H9 (cell line): ENCODE measurements around the gene RAB40AL. TPM values are rescaled to one million over a fixed set of nuclear protein-coding genes. Genes with fewer than 3 reads are reported as not detected.

Source experiments
- DNase-seq: peaks from one replicate; pipeline ENCODE4 v3.0.0-alpha.2; 2017
- H2AFZ ChIP-seq: one replicate; pipeline ENCODE4 v1.6.1; 2013; ENCODE audit warnings: mild to moderate bottlenecking, low read length, control low read depth, moderate library complexity
- H2AK5ac ChIP-seq: 2 replicates; pipeline ENCODE4 v1.6.1; 2013; ENCODE audit warnings: low read length, control low read depth, mixed read lengths; ENCODE audit not compliant: insufficient read length
- H2BK120ac ChIP-seq: one replicate; pipeline ENCODE4 v1.6.1; 2013; ENCODE audit warnings: low read depth, mild to moderate bottlenecking, low read length, control low read depth, inconsistent platforms; ENCODE audit not compliant: poor library complexity, severe bottlenecking
- H2BK12ac ChIP-seq: 2 replicates; pipeline ENCODE4 v1.6.1; 2013; ENCODE audit warnings: low read length, control low read depth, mixed read lengths, low read depth; ENCODE audit not compliant: insufficient read length
- H2BK15ac ChIP-seq: 2 replicates; pipeline ENCODE4 v1.6.1; 2013; ENCODE audit warnings: low read depth, low read length, control low read depth
- H2BK20ac ChIP-seq: one replicate; pipeline ENCODE4 v1.6.1; 2013; ENCODE audit warnings: low read depth, mild to moderate bottlenecking, low read length, control low read depth, inconsistent platforms; ENCODE audit not compliant: poor library complexity, severe bottlenecking
- H2BK5ac ChIP-seq: 2 replicates; pipeline ENCODE4 v1.6.1; 2013; ENCODE audit warnings: low read length, control low read depth, mixed read lengths; ENCODE audit not compliant: insufficient read length
- H3K14ac ChIP-seq: 2 replicates; pipeline ENCODE4 v1.6.1; 2013; ENCODE audit warnings: low read length, control low read depth; ENCODE audit not compliant: insufficient read depth
- H3K18ac ChIP-seq: 2 replicates; pipeline ENCODE4 v1.6.1; 2013; ENCODE audit warnings: low read depth, mild to moderate bottlenecking, mixed read lengths, low read length, control low read depth; ENCODE audit not compliant: insufficient read length
- H3K23ac ChIP-seq: 2 replicates; pipeline ENCODE4 v1.6.1; 2013; ENCODE audit warnings: low read length, control low read depth, mixed read lengths, low read depth; ENCODE audit not compliant: insufficient read length
- H3K23me2 ChIP-seq: 2 replicates; pipeline ENCODE4 v1.6.1; 2013; ENCODE audit warnings: low read depth, mild to moderate bottlenecking, mixed read lengths, low read length, control low read depth; ENCODE audit not compliant: insufficient read length, poor library complexity, severe bottlenecking
- H3K27ac ChIP-seq: 2 replicates; pipeline ENCODE4 v1.5.1; 2013; ENCODE audit warnings: low read length, control low read depth, mixed read lengths, low read depth; ENCODE audit not compliant: insufficient read length
- H3K27me3 ChIP-seq: 2 replicates; pipeline ENCODE4 v1.6.1; 2013; ENCODE audit warnings: low read length, control low read depth, inconsistent platforms; ENCODE audit not compliant: insufficient read depth
- H3K4ac ChIP-seq: 2 replicates; pipeline ENCODE4 v1.6.1; 2013; ENCODE audit warnings: low read depth, mild to moderate bottlenecking, control low read depth, inconsistent platforms, low read length, moderate library complexity
- H3K4me1 ChIP-seq: 2 replicates; pipeline ENCODE4 v1.6.1; 2013; ENCODE audit warnings: low read length, control low read depth, inconsistent platforms; ENCODE audit not compliant: insufficient read depth
- H3K4me2 ChIP-seq: 2 replicates; pipeline ENCODE4 v1.6.1; 2013; ENCODE audit warnings: low read length, control low read depth, mixed read lengths; ENCODE audit not compliant: insufficient read length, insufficient read depth
- H3K56ac ChIP-seq: 2 replicates; pipeline ENCODE4 v1.6.1; 2013; ENCODE audit warnings: low read depth, mild to moderate bottlenecking, mixed read lengths, low read length, control low read depth; ENCODE audit not compliant: insufficient read length
- H3K79me1 ChIP-seq: 2 replicates; pipeline ENCODE4 v1.6.1; 2013; ENCODE audit warnings: low read depth, mild to moderate bottlenecking, moderate library complexity, low read length, control low read depth, inconsistent platforms; ENCODE audit not compliant: insufficient read depth, poor library complexity, severe bottlenecking
- H3K79me2 ChIP-seq: 2 replicates; pipeline ENCODE4 v1.6.1; 2013; ENCODE audit warnings: low read length, control low read depth, inconsistent platforms; ENCODE audit not compliant: insufficient read depth
- H3K9ac ChIP-seq: 2 replicates; pipeline ENCODE4 v1.6.1; 2013; ENCODE audit warnings: low read length, control low read depth, mixed read lengths; ENCODE audit not compliant: insufficient read length; ENCODE audit errors: extremely low read depth
- H3K9me3 ChIP-seq: one replicate; pipeline ENCODE4 v1.6.1; 2013; ENCODE audit warnings: low read depth, low read length, inconsistent platforms; ENCODE audit not compliant: control insufficient read depth
- H3T11ph ChIP-seq: one replicate; pipeline ENCODE4 v1.6.1; 2013; ENCODE audit warnings: mild to moderate bottlenecking, low read length, control low read depth, inconsistent platforms
- H4K20me1 ChIP-seq: one replicate; pipeline ENCODE4 v1.6.1; 2013; ENCODE audit not compliant: control insufficient read depth, insufficient read length, insufficient read depth
- H4K5ac ChIP-seq: 2 replicates; pipeline ENCODE4 v1.6.1; 2013; ENCODE audit warnings: low read depth, mild to moderate bottlenecking, mixed read lengths, low read length, control low read depth; ENCODE audit not compliant: insufficient read length
- H4K8ac ChIP-seq: replicated peaks from 2 replicates; pipeline ENCODE4 v1.6.1; 2013; ENCODE audit warnings: low read length, control low read depth, mixed read lengths, low read depth; ENCODE audit not compliant: insufficient read length
- H4K91ac ChIP-seq: 2 replicates; pipeline ENCODE4 v1.6.1; 2013; ENCODE audit warnings: low read depth, mild to moderate bottlenecking, moderate library complexity, mixed read lengths, low read length, control low read depth; ENCODE audit not compliant: insufficient read length
- H3K27ac Mint-ChIP-seq, 3 experiments: 2 replicates in 2 of 3; 3 replicates in 1 of 3; pipeline ENCODE4 v1.8.0; 2020 to 2021; ENCODE audit warnings: mixed read lengths in 3 of 3, mild to moderate bottlenecking in 1 of 3, moderate library complexity in 1 of 3
- H3K27me3 Mint-ChIP-seq: 2 replicates; pipeline ENCODE4 v1.8.0; 2021; ENCODE audit warnings: low read depth, mild to moderate bottlenecking, moderate library complexity, mixed read lengths
- H3K36me3 Mint-ChIP-seq, 3 experiments: 2 replicates in 2 of 3; 3 replicates in 1 of 3; pipeline ENCODE4 v1.8.0; 2020 to 2021; ENCODE audit warnings: low read depth in 3 of 3, mixed read lengths in 3 of 3; ENCODE audit not compliant: insufficient read depth in 1 of 3
- H3K4me1 Mint-ChIP-seq, 2 experiments: 2 replicates each; pipeline ENCODE4 v1.8.0; 2020; ENCODE audit warnings: mixed read lengths in 2 of 2
- H3K4me3 Mint-ChIP-seq, 2 experiments: 2 replicates in 1 of 2; 3 replicates in 1 of 2; pipeline ENCODE4 v1.8.0; 2020 to 2021; ENCODE audit warnings: mild to moderate bottlenecking in 2 of 2, mixed read lengths in 2 of 2, moderate library complexity in 1 of 2
- H3K9me3 Mint-ChIP-seq, 2 experiments: 2 replicates in 1 of 2; 3 replicates in 1 of 2; pipeline ENCODE4 v1.8.0; 2020; ENCODE audit warnings: mild to moderate bottlenecking in 2 of 2, mixed read lengths in 2 of 2, moderate library complexity in 1 of 2
- WGBS: extraction: QIAGEN DNeasy Blood & Tissue Kit; methylation state at CpG from one replicate; pipeline ENCODE4 v1.1.7; 2013; ENCODE audit warnings: missing lambda C conversion rate, low lambda C conversion rate, mixed read lengths; ENCODE audit not compliant: insufficient read length; ENCODE audit errors: extremely low coverage; 5-methylcytosine and 5-hydroxymethylcytosine counted together
- total RNA-seq: library from RNA; stranded (reverse); gene quantifications from 2 replicates; pipeline ENCODE4 v1.2.1, GENCODE V29; 2021
- TF ChIP-seq, protein P1 (sequence below): fragments of 200-600 bp; sonication (generic); conservative IDR thresholded peaks from 3 replicates; pipeline ENCODE4 v1.8.0; 2021; ENCODE audit warnings: antibody characterized with exemption, mild to moderate bottlenecking

RAB40AL gene
- total RNA-seq, 1 experiment from 2014 or later = not detected

DNA sequence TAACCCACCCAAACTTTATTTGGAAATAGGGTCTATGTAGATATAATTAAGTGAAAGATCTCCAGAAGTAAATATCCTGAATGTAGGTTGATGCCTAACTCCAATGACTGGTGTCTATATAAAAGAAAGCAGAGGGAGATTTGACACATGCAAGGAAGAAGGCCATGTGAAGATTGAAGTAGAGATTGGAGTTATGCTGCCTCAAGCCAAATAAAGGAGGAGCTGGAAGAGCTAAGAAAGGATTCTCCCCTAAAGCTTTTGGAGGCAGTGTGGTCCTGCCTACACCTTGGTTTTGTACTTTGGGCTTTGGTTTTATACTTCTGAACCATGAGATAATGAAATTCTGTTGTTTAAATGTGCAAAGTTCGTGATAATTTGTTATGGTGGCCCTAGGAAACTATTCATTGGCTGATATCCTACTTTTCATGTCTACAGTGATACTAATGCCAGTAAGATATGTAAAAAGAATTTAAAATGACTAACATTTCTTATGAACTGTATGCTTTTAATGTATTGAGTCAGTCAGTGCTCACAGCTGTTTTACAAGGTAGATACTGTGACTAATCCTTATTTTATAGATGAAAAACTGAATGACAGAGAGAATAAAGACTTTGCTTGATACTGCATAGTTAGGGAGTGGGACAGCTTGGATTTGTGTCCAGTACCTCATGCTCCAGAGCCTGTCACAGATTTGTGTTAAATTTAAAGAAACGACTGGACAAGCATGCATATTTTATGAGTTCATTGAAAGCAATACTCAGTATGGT, 5.9 kb upstream of the RAB40AL start:
- no peak overlapping the region for H3K14ac ChIP-seq
- no peak overlapping the region for H3K27ac ChIP-seq
- no peak overlapping the region for H2AK5ac ChIP-seq
- no peak overlapping the region for H3K4ac ChIP-seq
- H3K56ac ChIP-seq = no peak overlapping the region
- no peaks in the 10 kb centered on the region for H3K79me1 ChIP-seq
- no peak overlapping the region for H2BK5ac ChIP-seq
- TF ChIP-seq, protein P1, sequence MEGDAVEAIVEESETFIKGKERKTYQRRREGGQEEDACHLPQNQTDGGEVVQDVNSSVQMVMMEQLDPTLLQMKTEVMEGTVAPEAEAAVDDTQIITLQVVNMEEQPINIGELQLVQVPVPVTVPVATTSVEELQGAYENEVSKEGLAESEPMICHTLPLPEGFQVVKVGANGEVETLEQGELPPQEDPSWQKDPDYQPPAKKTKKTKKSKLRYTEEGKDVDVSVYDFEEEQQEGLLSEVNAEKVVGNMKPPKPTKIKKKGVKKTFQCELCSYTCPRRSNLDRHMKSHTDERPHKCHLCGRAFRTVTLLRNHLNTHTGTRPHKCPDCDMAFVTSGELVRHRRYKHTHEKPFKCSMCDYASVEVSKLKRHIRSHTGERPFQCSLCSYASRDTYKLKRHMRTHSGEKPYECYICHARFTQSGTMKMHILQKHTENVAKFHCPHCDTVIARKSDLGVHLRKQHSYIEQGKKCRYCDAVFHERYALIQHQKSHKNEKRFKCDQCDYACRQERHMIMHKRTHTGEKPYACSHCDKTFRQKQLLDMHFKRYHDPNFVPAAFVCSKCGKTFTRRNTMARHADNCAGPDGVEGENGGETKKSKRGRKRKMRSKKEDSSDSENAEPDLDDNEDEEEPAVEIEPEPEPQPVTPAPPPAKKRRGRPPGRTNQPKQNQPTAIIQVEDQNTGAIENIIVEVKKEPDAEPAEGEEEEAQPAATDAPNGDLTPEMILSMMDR = no peak
- no peak overlapping the region for H2AFZ ChIP-seq
- H3K23ac ChIP-seq = no peak overlapping the region
- no peak overlapping the region for H4K91ac ChIP-seq
- no peak overlapping the region for H3K18ac ChIP-seq
- no peak overlapping the region for H4K5ac ChIP-seq
- DNase-seq = no peak
- no peak overlapping the region for H3K4me2 ChIP-seq
- no peak overlapping the region for H3K9ac ChIP-seq
- H2BK120ac ChIP-seq = no peak overlapping the region
- no peak overlapping the region for H3T11ph ChIP-seq
- H3K36me3 Mint-ChIP-seq = peaks cover 0 to 2% (median 2%) of the 10 kb centered on the region in 3 experiments; a peak in 1 of 7 replicates
- no peaks in the 10 kb centered on the region for H3K23me2 ChIP-seq
- H3K4me1 Mint-ChIP-seq = no peaks in the 10 kb centered on the region
- H3K27me3 Mint-ChIP-seq = no peaks in the 10 kb centered on the region
- peaks cover 29% of the 10 kb centered on the region for H3K9me3 ChIP-seq
- H3K4me1 ChIP-seq = no peaks in the 10 kb centered on the region
- H2BK20ac ChIP-seq = no peak overlapping the region
- H4K20me1 ChIP-seq = no peaks in the 10 kb centered on the region
- no peaks in the 10 kb centered on the region for H3K79me2 ChIP-seq
- H3K27me3 ChIP-seq = no peaks in the 10 kb centered on the region
- no CpG with 5 or more reads among the region's 2 CpGs for WGBS
- H3K4me3 Mint-ChIP-seq = no peak overlapping the region
- peaks cover 51 to 53% of the 10 kb centered on the region in 2 experiments for H3K9me3 Mint-ChIP-seq
- H2BK15ac ChIP-seq = no peak overlapping the region
- H4K8ac ChIP-seq = no peak overlapping the region
- no peak overlapping the region for H3K27ac Mint-ChIP-seq
- H2BK12ac ChIP-seq = no peak overlapping the region
